ENCODE measurements around the gene FRMD1. TPM values are rescaled to one million over a fixed set of nuclear protein-coding genes. Genes with fewer than 3 reads are reported as not detected.

Gene FRMD1
- total RNA-seq, 1 experiment from 2014 or later = 0.57 TPM

GRCh38 chr6:168053957-168054471 lies 25.0 kb downstream of the FRMD1 start (continued):
- TF ChIP-seq ATF2 (CRISPR knock-in tag; IDR thresholded peaks at IDR 0.05; ENCODE audit: borderline replicate concordance, low read depth) = no peak
- TF ChIP-seq USF1 (CRISPR knock-in tag; IDR thresholded peaks at IDR 0.05) = no peak

- no peaks in the 10 kb centered on the region for H3K4me1 Mint-ChIP-seq
- TF ChIP-seq IRF2 (CRISPR knock-in tag; IDR thresholded peaks at IDR 0.05; ENCODE audit: borderline replicate concordance, low read depth) = no peak
- no peak for TF ChIP-seq TCF7 (CRISPR knock-in tag; IDR thresholded peaks at IDR 0.05; ENCODE audit: low read depth)
- TF ChIP-seq E2F4 (CRISPR knock-in tag; IDR thresholded peaks at IDR 0.05; ENCODE audit: borderline replicate concordance, low read depth) = no peak
- TF ChIP-seq, protein P1, sequence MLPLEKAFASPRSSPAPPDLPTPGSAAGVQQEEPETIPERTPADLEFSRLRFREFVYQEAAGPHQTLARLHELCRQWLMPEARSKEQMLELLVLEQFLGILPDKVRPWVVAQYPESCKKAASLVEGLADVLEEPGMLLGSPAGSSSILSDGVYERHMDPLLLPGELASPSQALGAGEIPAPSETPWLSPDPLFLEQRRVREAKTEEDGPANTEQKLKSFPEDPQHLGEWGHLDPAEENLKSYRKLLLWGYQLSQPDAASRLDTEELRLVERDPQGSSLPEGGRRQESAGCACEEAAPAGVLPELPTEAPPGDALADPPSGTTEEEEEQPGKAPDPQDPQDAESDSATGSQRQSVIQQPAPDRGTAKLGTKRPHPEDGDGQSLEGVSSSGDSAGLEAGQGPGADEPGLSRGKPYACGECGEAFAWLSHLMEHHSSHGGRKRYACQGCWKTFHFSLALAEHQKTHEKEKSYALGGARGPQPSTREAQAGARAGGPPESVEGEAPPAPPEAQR (CRISPR knock-in tag; IDR thresholded peaks at IDR 0.05) = no peak
- TF ChIP-seq CTCF (IDR thresholded peaks at IDR 0.05) = no peak
- no peak for DNase-seq (ENCODE audit: low spot score)
- no peaks in the 10 kb centered on the region for H3K27me3 Mint-ChIP-seq (ENCODE audit: low read depth)
- CTCF ChIA-PET = interaction anchor here (0.5 to 0.8 kb wide), 3 partner anchors 19 to 83 kb away, joined by 3 to 4 read pairs (median 4); no protein-coding TSS in a partner anchor
- H3K36me3 Mint-ChIP-seq = no peaks in the 10 kb centered on the region
- H3K4me3 Mint-ChIP-seq = no peak overlapping the region
- no peak for ATAC-seq
- H3K9me3 Mint-ChIP-seq = no peaks in the 10 kb centered on the region
- no peak overlapping the region for H3K27ac Mint-ChIP-seq
- POLR2A ChIA-PET = no interaction called here
Observed at GRCh38 chr6:168053086-168053956, 25.7 kb downstream of the FRMD1 start.

DNA sequence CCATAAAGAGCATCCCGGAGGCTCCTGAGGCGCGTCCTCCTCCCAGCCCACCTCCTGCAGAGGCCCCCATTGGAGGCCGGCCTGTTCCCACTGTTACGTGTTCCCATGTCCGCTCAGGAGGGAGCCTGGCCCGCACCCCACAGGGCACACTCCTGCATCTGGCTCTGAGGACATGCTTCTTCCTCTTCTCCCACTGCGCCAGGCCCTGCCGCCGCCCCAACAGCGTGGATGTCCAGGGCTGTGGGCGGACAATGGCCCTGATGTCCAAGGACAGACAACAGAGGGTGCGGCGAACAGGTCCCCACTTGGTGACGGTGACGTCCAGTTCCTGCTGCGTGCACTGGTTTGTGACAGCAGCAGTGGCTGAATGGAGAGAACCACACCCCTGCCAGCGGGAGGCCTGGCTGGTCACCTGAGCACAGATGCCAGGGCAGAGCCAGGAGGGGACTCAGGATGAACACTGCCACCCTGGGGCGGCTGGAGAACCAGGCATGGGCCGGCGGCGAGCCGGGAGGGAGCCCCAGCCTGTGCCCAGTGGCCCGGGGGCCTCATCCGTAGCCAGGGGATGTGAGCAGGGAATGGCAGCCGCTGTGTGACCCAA lies 26.6 kb downstream of the FRMD1 start:
- Mint-ChIP-seq H3K4me1 (no peaks in the 10 kb centered on the region), H3K27me3 (ENCODE audit: low read depth) (no peaks in the 10 kb centered on the region), H3K4me3 (no peak overlapping the region), H3K27ac (no peak overlapping the region), H3K36me3 (no peaks in the 10 kb centered on the region), H3K9me3 (no peaks in the 10 kb centered on the region)
- ChIA-PET CTCF (no interaction called here), POLR2A (no interaction called here)
- DNase-seq (ENCODE audit: low spot score) = no peak
- no peak for ATAC-seq
- TF ChIP-seq RORB (CRISPR knock-in tag; IDR thresholded peaks at IDR 0.05) (no peak), MYBL2 (CRISPR knock-in tag; IDR thresholded peaks at IDR 0.05) (no peak), ZNF121 (CRISPR knock-in tag; IDR thresholded peaks at IDR 0.05) (no peak), ZNF396 (CRISPR knock-in tag; IDR thresholded peaks at IDR 0.05; ENCODE audit: borderline replicate concordance) (no peak), SOX15 (CRISPR knock-in tag; IDR thresholded peaks at IDR 0.05) (no peak), TCF7 (CRISPR knock-in tag; IDR thresholded peaks at IDR 0.05; ENCODE audit: low read depth) (no peak), ATF1 (CRISPR knock-in tag; IDR thresholded peaks at IDR 0.05) (no peak), TEAD4 (CRISPR knock-in tag; IDR thresholded peaks at IDR 0.05) (no peak), PRDM15 (CRISPR knock-in tag; IDR thresholded peaks at IDR 0.05) (no peak)
- TF ChIP-seq, protein P2, sequence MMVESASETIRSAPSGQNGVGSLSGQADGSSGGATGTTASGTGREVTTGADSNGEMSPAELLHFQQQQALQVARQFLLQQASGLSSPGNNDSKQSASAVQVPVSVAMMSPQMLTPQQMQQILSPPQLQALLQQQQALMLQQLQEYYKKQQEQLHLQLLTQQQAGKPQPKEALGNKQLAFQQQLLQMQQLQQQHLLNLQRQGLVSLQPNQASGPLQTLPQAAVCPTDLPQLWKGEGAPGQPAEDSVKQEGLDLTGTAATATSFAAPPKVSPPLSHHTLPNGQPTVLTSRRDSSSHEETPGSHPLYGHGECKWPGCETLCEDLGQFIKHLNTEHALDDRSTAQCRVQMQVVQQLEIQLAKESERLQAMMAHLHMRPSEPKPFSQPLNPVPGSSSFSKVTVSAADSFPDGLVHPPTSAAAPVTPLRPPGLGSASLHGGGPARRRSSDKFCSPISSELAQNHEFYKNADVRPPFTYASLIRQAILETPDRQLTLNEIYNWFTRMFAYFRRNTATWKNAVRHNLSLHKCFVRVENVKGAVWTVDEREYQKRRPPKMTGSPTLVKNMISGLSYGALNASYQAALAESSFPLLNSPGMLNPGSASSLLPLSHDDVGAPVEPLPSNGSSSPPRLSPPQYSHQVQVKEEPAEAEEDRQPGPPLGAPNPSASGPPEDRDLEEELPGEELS (CRISPR knock-in tag; IDR thresholded peaks at IDR 0.05) = no peak
- TF ChIP-seq, protein P3, sequence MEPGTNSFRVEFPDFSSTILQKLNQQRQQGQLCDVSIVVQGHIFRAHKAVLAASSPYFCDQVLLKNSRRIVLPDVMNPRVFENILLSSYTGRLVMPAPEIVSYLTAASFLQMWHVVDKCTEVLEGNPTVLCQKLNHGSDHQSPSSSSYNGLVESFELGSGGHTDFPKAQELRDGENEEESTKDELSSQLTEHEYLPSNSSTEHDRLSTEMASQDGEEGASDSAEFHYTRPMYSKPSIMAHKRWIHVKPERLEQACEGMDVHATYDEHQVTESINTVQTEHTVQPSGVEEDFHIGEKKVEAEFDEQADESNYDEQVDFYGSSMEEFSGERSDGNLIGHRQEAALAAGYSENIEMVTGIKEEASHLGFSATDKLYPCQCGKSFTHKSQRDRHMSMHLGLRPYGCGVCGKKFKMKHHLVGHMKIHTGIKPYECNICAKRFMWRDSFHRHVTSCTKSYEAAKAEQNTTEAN (CRISPR knock-in tag; IDR thresholded peaks at IDR 0.05) = no peak
